ENCODE data around the gene ISM1. TPM values are rescaled to one million over a fixed set of nuclear protein-coding genes. Genes with fewer than 3 reads are reported as not detected.

Gene ISM1
- total RNA-seq, 4 donors from 2014 or later: 0.55 to 0.64 TPM; not detected in 2

DNA sequence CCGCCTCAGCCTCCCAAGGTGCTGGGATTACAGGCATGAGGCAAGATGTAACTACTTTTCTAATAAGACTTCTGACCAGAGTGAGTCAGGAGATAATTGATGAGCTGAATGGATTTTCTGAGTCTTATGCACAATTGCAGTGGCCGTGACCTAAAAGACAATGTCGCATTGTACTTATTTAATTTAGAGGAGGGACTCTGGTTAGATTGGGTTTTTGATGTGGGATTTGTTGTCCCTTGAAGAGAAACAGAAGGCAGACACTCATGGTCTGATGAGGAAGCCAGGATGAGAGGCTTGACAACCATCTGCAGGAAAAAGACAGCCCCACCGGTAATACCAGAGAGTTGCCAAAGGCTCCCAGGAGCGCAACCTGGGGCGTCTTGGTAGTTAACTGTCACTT is 68.0 kb downstream of the ISM1 start:
- Histone ChIP-seq H3K9me3 (no peaks in the 10 kb centered on the region), H3K27me3 (no peaks in the 10 kb centered on the region), H3K4me3 (no peak overlapping the region), H3K36me3 (no peaks in the 10 kb centered on the region), H3K4me1 (peaks cover 0 to 14% (median 3%) of the 10 kb centered on the region in 4 donors), H3K27ac (no peak overlapping the region)
- TF ChIP-seq POLR2A (IDR thresholded peaks at IDR 0.05) (no peak), POLR2AphosphoS5 (IDR thresholded peaks at IDR 0.05) (no peak), EP300 (IDR thresholded peaks at IDR 0.05; ENCODE audit: low read depth) (no peak)
- TF ChIP-seq, protein P1, sequence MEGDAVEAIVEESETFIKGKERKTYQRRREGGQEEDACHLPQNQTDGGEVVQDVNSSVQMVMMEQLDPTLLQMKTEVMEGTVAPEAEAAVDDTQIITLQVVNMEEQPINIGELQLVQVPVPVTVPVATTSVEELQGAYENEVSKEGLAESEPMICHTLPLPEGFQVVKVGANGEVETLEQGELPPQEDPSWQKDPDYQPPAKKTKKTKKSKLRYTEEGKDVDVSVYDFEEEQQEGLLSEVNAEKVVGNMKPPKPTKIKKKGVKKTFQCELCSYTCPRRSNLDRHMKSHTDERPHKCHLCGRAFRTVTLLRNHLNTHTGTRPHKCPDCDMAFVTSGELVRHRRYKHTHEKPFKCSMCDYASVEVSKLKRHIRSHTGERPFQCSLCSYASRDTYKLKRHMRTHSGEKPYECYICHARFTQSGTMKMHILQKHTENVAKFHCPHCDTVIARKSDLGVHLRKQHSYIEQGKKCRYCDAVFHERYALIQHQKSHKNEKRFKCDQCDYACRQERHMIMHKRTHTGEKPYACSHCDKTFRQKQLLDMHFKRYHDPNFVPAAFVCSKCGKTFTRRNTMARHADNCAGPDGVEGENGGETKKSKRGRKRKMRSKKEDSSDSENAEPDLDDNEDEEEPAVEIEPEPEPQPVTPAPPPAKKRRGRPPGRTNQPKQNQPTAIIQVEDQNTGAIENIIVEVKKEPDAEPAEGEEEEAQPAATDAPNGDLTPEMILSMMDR (IDR thresholded peaks at IDR 0.05): no peak
- no peak for DNase-seq
- in situ Hi-C loops (cut with MboI; ENCODE audit: low pct_ligation_motif_present in 1 of 4, low pct_unique_long_range_greater_than_20kb in 1 of 4, low sequenced_read_pairs in 3 of 4) (no loop called here), intact Hi-C loops (cut with DNase I; ENCODE audit: low total_unique reads) (no loop called here)
- 89 to 90% methylated on average over 6 of the region's 6 CpGs for WGBS, 2 donors (ENCODE audit: low coverage in 1 of 2)

DNA sequence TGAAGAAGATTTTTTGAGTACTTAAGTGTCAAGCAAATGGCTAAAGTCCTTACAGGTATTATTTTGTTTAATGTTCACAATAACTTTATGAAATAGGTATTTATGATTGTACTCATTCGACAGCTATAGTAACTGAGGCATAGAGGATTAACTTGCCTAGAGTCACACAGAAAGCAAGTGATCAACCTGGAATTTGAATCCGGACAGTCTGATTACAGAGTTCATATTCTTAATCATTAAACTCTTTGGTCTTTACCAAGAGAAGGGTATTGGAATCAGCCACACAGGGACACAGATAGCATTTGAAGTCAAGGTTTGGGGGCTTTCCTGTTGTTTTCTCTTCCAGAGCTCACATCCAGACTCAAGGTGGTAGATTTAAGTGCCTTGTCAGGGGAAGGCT is 69.7 kb downstream of the ISM1 start:
- no peak for DNase-seq
- Histone ChIP-seq H3K36me3 (no peaks in the 10 kb centered on the region), H3K4me3 (no peak overlapping the region)

DNA sequence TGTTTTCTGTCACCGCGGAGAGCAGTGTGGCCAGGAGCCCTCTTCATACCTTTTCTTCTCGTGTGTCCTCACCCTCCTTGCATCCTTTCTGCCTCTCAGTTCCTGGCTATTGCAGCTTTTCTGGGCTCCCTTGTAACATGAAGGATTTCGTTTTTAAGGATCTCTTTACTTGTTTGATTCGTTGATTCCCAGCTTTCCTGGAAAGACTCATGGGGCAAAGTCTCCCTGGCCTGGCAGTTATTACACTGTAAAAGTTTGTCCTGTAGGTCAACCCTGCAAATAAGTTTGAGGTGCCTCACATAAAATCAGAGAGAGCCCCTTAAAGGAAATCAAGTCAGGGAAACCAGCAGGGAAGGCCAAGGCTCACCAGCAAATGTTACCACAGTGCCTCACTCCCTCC is 70.1 kb downstream of the ISM1 start:
- no peaks in the 10 kb centered on the region for H3K36me3 ChIP-seq
- TF ChIP-seq POLR2A (IDR thresholded peaks at IDR 0.05) (no peak), EP300 (IDR thresholded peaks at IDR 0.05; ENCODE audit: low read depth) (no peak), POLR2AphosphoS5 (IDR thresholded peaks at IDR 0.05) (no peak)
- TF ChIP-seq, protein P1 (IDR thresholded peaks at IDR 0.05): no peak
- peaks cover 0 to 14% (median 3%) of the 10 kb centered on the region in 4 donors for H3K4me1 ChIP-seq
- in situ Hi-C loops (cut with MboI; ENCODE audit: low pct_ligation_motif_present in 1 of 4, low pct_unique_long_range_greater_than_20kb in 1 of 4, low sequenced_read_pairs in 3 of 4) (no loop called here), intact Hi-C loops (cut with DNase I; ENCODE audit: low total_unique reads) (no loop called here)
- no peaks in the 10 kb centered on the region for H3K27me3 ChIP-seq
- DNase-seq: peak; percentile 18
- no peak overlapping the region for H3K27ac ChIP-seq
- WGBS, 2 donors (ENCODE audit: low coverage in 1 of 2): 41 to 58% methylated on average over 3 to 5 of the region's 5 CpGs
- no peaks in the 10 kb centered on the region for H3K9me3 ChIP-seq
- H3K4me3 ChIP-seq: no peak overlapping the region

More for the DNA sequence above, 69.7 kb downstream of the ISM1 start:
- 71 to 75% methylated on average over 2 of the region's 2 CpGs for WGBS, 2 donors (ENCODE audit: low coverage in 1 of 2)
- Histone ChIP-seq H3K27me3 (no peaks in the 10 kb centered on the region), H3K27ac (no peak overlapping the region), H3K9me3 (no peaks in the 10 kb centered on the region), H3K4me1 (peaks cover 0 to 14% (median 3%) of the 10 kb centered on the region in 4 donors)
- TF ChIP-seq POLR2AphosphoS5 (IDR thresholded peaks at IDR 0.05): no peak
- TF ChIP-seq, protein P1 (IDR thresholded peaks at IDR 0.05): no peak
- TF ChIP-seq POLR2A (IDR thresholded peaks at IDR 0.05): no peak
- no peak for TF ChIP-seq EP300 (IDR thresholded peaks at IDR 0.05; ENCODE audit: low read depth)
- in situ Hi-C loops (cut with MboI; ENCODE audit: low pct_ligation_motif_present in 1 of 4, low pct_unique_long_range_greater_than_20kb in 1 of 4, low sequenced_read_pairs in 3 of 4) (no loop called here), intact Hi-C loops (cut with DNase I; ENCODE audit: low total_unique reads) (no loop called here)

DNA sequence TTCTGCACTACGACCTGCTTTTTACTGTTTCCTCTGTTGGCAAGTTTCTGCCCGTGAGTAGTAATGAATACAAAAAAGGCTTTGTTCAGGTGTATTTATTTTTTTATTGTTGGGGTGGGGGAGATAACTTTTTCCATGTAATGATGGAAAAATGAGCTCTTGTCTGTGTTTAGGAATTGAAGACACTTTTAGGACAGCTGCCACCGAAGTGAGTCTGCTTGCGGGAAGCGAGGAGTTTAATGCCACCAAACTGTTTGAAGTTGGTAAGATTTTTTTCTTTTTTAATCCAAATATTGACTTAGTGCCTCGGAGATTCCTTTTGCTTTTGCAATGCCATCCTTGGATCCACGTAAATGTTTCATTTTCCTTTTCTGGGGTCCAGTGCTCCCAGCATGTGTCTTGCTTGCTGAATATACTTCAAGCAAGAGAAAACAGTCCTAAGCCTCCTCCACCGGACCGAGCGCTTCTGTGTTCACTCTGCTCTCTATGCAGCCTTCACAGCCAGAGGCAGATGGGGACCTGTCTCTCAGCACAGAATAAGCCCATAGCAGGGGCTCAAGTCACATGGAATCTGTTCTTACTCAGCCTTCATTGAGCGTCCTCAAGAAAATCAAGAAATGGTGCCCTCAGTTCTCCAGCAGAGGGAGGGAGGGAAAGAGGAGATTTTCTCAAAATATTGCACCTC is 71.3 kb downstream of the ISM1 start:
- 50 to 59% methylated on average over 8 to 11 of the region's 11 CpGs for WGBS, 2 donors (ENCODE audit: low coverage in 1 of 2)
- DNase-seq: no peak
- H3K36me3 ChIP-seq: no peaks in the 10 kb centered on the region
- TF ChIP-seq, protein P1 (IDR thresholded peaks at IDR 0.05): no peak
- no peak for TF ChIP-seq POLR2AphosphoS5 (IDR thresholded peaks at IDR 0.05)
- no peak for TF ChIP-seq EP300 (IDR thresholded peaks at IDR 0.05; ENCODE audit: low read depth)
- no peak for TF ChIP-seq POLR2A (IDR thresholded peaks at IDR 0.05)
- H3K27ac ChIP-seq: no peak overlapping the region
- in situ Hi-C loops (cut with MboI; ENCODE audit: low pct_ligation_motif_present in 1 of 4, low pct_unique_long_range_greater_than_20kb in 1 of 4, low sequenced_read_pairs in 3 of 4) (no loop called here), intact Hi-C loops (cut with DNase I; ENCODE audit: low total_unique reads) (no loop called here)
- H3K9me3 ChIP-seq: no peaks in the 10 kb centered on the region
- peaks cover 0 to 14% (median 3%) of the 10 kb centered on the region in 4 donors for H3K4me1 ChIP-seq
- no peaks in the 10 kb centered on the region for H3K27me3 ChIP-seq
- no peak overlapping the region for H3K4me3 ChIP-seq

All from transverse colon (tissue), 4 donors.